RCC 7860 (cell line): ENCODE data around the gene SDHAF1.
"Not testable (repeated sequence)": the region's sequence is repeated elsewhere in the genome, so short reads cannot be mapped to it uniquely, and the experiment has no call there.

Source experiments
- DNase-seq: peaks from one replicate; pipeline ENCODE4 v3.0.0-alpha.2; 2015; ENCODE audit warnings: low spot score
- FAIRE-seq: peaks from 2 replicates; lab custom pipeline; 2012; peaks lifted over from hg19 to GRCh38; lab: Jason Lieb, UNC

The SDHAF1 gene

GRCh38 chr19:35995048-35995993 is at the start of gene SDHAF1:
SDHAF1 (plus strand) TSS chr19:35995188; CDS start chr19:35995275, 87 bp downstream.
- peak; percentile 82 for DNase-seq

GRCh38 chr19:35946203-35946602 is 48.8 kb upstream of the SDHAF1 start:
- DNase-seq (no peak), FAIRE-seq (no peak)

More at GRCh38 chr19:35995048-35995993, at the start of gene SDHAF1:
- peak; percentile 78 for FAIRE-seq

- FAIRE-seq (no peak), DNase-seq (no peak)
Observed at GRCh38 chr19:35949131-35949530, 45.9 kb upstream of the SDHAF1 start.

DNA sequence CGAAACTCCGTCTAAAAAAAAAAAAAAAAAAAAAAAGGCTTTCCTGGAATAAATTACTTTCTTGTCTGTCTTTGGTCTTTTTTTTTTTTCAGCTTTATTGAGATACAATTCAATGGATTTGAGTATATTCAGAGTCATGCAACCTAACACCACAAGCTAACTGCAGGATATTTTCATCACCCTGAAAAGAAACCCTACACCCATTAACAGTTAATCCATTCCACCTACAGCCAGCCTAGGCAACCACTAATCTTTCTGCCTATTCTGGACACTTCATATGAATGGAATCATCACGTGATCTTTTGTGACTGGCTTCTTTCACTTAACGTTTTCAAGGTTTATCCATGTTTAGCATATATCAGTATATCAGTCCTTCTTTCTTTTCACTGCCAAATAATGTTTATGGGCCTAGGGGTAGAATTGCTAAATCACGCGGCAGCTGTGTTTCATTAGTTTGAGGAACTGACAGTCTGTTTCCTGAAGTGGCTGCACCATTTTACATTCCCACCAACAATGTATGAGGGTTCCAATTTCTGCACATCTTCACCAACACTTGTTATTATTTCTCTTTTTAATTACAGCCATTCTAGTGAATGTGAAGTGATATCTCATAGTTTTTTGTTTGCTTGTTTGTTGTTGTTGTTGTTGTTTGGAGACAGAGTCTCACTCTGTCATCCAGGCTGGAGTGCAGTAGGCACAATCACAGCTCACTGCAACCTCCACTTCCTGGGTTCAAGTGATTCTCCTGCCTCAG is 38.9 kb upstream of the SDHAF1 start:
- FAIRE-seq, result no peak
- DNase-seq, result no peak

DNA sequence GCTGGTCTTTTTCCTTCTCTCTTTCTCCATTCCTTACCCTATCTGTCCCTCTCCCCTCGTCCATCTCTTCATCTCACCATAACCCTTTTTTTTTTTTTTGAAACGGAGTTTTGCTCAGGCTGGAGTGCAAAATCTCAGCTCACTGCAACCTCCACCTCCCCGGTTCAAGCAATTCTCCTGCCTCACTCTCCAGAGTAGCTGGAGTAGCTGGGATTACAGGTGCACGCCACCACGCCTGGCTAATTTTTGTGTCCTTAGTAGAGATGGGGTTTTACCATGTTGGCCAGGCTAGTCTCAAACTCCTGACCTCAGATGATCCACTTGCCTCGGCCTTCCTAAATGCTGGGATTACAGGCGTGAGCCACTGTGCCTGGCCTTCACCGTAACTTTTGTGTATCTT is 37.6 kb upstream of the SDHAF1 start:
- not testable (repeated sequence) for DNase-seq, FAIRE-seq

DNA sequence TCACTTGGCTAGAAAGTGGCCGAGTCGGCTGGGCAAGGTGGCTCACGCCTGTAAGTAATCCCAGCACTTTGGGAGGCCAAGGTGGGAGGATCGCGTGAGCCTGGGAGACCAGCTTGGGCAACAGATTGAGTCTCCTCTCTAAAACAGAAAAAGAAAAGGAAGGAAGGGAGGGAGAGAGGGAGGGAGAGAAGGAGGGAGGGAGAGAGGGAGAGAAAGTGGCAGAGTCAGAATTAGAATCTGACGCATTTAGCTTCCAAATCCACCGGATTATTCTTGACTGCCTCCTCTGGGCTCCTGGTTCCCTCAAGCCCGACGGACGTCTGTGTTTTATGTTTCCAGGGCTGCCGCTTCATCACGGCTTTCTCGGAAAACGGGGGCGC is 36.3 kb upstream of the SDHAF1 start:
- no peak for FAIRE-seq
- no peak for DNase-seq

- no peak for FAIRE-seq
- DNase-seq, result no peak
Observed at GRCh38 chr19:35959040-35959967, 35.7 kb upstream of the SDHAF1 start.

DNA sequence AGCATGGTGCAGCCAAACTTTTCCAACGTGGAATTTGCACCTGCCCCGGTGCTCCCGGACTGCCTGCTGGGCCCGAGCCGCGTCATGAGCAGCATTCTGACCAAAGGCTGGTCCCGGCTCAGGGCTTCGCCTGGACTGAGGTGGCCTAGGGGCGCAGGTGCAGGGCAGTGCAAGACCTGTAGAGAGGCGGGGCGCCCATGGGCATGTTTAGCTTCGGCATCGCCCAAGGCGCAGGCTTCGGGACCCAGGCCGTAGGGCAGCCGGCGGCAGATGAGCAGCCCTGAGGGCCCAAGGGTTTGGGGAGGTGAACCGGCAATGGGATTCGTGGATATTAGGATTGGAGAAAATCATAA is 35.0 kb upstream of the SDHAF1 start:
- FAIRE-seq, result no peak
- DNase-seq, result no peak

DNA sequence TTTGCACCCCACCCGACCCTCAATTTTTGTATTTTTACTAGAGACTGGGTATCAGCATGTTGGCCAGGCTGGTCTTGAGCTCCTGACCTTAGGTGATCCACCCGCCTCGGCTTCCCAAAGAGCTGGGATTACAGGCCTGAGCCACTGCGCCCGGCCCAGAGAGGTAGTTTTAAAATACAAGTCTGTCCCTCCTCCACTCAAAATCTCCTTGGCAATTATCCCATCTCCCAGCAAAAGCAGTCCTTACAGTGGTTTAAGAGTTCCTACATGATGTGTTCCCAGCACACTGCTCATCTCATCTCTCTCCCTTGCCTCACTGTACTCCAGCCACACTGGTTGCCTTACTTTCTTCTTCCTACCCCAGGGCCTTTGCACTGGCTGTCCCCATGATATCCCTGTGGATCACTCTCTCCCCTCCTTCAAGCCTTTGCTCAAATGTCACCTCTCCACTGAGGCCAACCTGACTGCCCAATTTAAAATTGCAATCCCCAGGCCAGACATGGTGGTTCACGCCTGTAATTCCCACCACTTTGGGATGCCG is 34.5 kb upstream of the SDHAF1 start:
- FAIRE-seq (no peak), DNase-seq (no peak)

DNA sequence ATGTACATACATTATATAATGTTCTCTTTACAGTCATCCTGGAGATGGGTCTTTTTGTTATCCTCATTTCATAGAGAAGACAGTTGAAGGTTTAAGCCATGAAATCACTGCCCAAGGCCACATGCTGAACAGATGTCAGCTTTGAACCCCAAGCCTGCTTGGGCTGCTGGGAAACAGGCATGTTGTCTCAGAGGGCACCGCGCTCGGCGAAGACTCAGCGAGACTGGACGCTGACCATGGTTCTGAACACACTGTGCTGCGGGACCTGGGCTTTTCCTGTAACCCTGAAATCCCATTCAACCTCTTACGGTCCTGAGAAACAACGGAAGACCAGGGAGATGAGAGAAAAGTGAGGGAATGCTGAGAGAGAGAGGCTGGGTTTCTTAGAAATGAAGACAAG is 31.5 kb upstream of the SDHAF1 start:
- no peak for DNase-seq
- no peak for FAIRE-seq

GRCh38 chr19:35966771-35967170 is 28.2 kb upstream of the SDHAF1 start:
- FAIRE-seq, result no peak
- DNase-seq, result no peak

- DNase-seq, result no peak
- no peak for FAIRE-seq
Observed at GRCh38 chr19:35973487-35973886, 21.5 kb upstream of the SDHAF1 start.

DNA sequence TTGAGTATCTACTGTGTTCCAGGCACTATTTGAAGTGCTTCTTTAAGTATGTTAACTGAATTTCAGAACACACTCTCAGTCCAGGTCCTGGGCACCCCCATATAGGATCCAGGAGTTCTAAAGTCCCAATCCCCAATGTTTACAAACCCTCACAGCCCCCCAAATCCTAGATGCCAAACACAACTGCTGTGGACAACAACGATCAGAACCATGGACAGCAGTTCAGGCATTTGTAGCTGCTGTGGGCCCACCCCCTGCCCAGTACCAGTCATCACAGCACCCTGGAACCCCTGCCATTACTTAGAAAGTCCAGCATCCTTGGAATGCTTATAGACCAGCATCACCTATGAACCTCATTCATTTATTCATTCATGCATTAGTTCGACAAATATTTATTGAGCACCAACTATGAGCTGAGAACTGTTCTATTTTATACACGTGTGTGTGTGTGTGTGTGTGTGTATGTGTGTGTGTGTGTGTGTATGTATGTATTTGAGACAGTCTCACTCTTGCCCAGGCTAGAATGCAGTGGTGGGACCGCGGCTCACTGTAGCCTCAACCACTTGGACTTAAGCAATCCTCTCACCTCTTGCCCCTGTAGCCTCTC is 19.3 kb upstream of the SDHAF1 start:
- no peak for FAIRE-seq

GRCh38 chr19:35977446-35978222 is 17.4 kb upstream of the SDHAF1 start:
- no peak for FAIRE-seq

More for the DNA sequence above, 19.3 kb upstream of the SDHAF1 start:
- no peak for DNase-seq

GRCh38 chr19:35978271-35978670 is 16.7 kb upstream of the SDHAF1 start:
- DNase-seq, result no peak
- FAIRE-seq, result no peak

More at GRCh38 chr19:35977446-35978222, 17.4 kb upstream of the SDHAF1 start:
- no peak for DNase-seq

DNA sequence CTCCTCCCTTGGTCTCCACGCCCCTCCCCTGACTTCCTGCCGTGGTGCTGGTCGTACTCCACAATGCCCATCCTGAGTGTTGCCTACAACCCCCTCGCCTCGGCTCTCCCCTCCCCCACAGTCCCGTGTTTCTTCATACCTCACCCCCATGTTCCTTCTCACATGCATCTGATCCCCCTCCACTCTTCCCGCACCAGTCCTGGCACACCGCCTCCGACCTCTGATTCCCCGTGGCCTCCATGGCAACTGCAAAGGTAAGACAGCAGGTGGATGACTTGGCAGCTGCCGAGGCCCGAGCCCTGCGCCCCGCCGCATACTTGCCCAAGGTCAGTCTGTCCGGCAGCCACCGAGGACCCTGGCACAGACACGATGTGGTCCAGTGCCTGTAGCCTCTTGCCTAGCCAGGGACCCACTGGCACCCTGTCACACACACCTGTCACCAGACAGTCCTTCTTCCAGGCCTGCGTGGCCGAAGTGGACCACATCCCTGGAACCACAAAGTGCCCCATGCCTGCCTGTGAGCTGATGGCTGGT is 16.1 kb upstream of the SDHAF1 start:
- no peak for DNase-seq
- no peak for FAIRE-seq

GRCh38 chr19:35980997-35981396 is 14.0 kb upstream of the SDHAF1 start:
- not testable (repeated sequence) for DNase-seq, FAIRE-seq

- DNase-seq, result no peak
- no peak for FAIRE-seq
Observed at GRCh38 chr19:35983177-35983576, 11.8 kb upstream of the SDHAF1 start.

- no peak for FAIRE-seq
- DNase-seq, result no peak
Observed at GRCh38 chr19:35986111-35986510, 8.9 kb upstream of the SDHAF1 start.
